GM12891 (cell line): Measurements from ENCODE around the gene UQCR10.

Experiments used
- DNase-seq: peaks from one replicate; pipeline ENCODE4 v3.0.0; 2011; ENCODE audit warnings: low spot score; ENCODE audit not compliant: insufficient read length
- FAIRE-seq: peaks from 2 replicates; lab custom pipeline; 2011; peaks lifted over from hg19 to GRCh38; lab: Jason Lieb, UNC
- PAX5 ChIP-seq: IDR thresholded peaks from 2 replicates; pipeline ENCODE4 v1.6.1; 2011; ENCODE audit warnings: low read length, moderate library complexity, mild to moderate bottlenecking; ENCODE audit not compliant: insufficient read depth, severe bottlenecking
- POLR2A ChIP-seq: IDR thresholded peaks from 2 replicates; pipeline ENCODE4 v1.6.1; 2011; ENCODE audit warnings: low read depth, low read length, control low read depth
- POLR2AphosphoS5 ChIP-seq: IDR thresholded peaks from 2 replicates; pipeline ENCODE4 v1.6.1; 2011; ENCODE audit warnings: low read depth, low read length, control low read depth
- POU2F2 ChIP-seq: IDR thresholded peaks from 2 replicates; pipeline ENCODE4 v1.6.1; 2011; ENCODE audit warnings: low read depth, mild to moderate bottlenecking, control low read depth, low read length, moderate library complexity
- SPI1 ChIP-seq: IDR thresholded peaks from 2 replicates; pipeline ENCODE4 v1.6.1; 2011; ENCODE audit warnings: low read depth, low read length, control low read depth
- TAF1 ChIP-seq: IDR thresholded peaks from 2 replicates; pipeline ENCODE4 v1.6.1; 2011; ENCODE audit warnings: low read depth, low read length, control low read depth

Gene UQCR10

GRCh38 chr22:29773233-29773632, 6.1 kb downstream of the UQCR10 start:
- no peak for FAIRE-seq
- no peak for TF ChIP-seq PAX5
- TF ChIP-seq POLR2A, result no peak
- no peak for TF ChIP-seq POLR2AphosphoS5
- DNase-seq, result no peak

- TF ChIP-seq POLR2AphosphoS5 (no peak), PAX5 (no peak), SPI1 (no peak), POU2F2 (no peak), TAF1 (no peak), POLR2A (no peak)
- no peak for FAIRE-seq
- DNase-seq, result no peak
Observed at GRCh38 chr22:29780220-29780619, 13.1 kb downstream of the UQCR10 start.

GRCh38 chr22:29780748-29781676, 13.8 kb downstream of the UQCR10 start:
- no peak for FAIRE-seq
- TF ChIP-seq SPI1, result no peak
- TF ChIP-seq POU2F2, result no peak
- no peak for TF ChIP-seq TAF1
- TF ChIP-seq PAX5, result no peak
- no peak for TF ChIP-seq POLR2AphosphoS5
- no peak for TF ChIP-seq POLR2A
- no peak for DNase-seq

- DNase-seq (no peak), FAIRE-seq (no peak)
- TF ChIP-seq POLR2A (no peak), SPI1 (no peak), PAX5 (no peak), POLR2AphosphoS5 (no peak)
Observed at GRCh38 chr22:29782061-29782845, 15.1 kb downstream of the UQCR10 start.

- FAIRE-seq (no peak), DNase-seq (no peak)
- no peak for TF ChIP-seq POLR2AphosphoS5
- no peak for TF ChIP-seq POLR2A
- no peak for TF ChIP-seq PAX5
- TF ChIP-seq TAF1, result no peak
- no peak for TF ChIP-seq POU2F2
- no peak for TF ChIP-seq SPI1
Observed at GRCh38 chr22:29784451-29785361, 17.5 kb downstream of the UQCR10 start.

GRCh38 chr22:29786031-29786430, 18.9 kb downstream of the UQCR10 start:
- FAIRE-seq (no peak), DNase-seq (no peak)
- TF ChIP-seq PAX5, result no peak

- no peak for DNase-seq
- no peak for FAIRE-seq
- TF ChIP-seq POLR2A, result no peak
- TF ChIP-seq POLR2AphosphoS5, result no peak; the same call in 1 of the 2 replicates
- no peak for TF ChIP-seq PAX5
- no peak for TF ChIP-seq POU2F2
- no peak for TF ChIP-seq TAF1
- TF ChIP-seq SPI1, result no peak
Observed at GRCh38 chr22:29787371-29787980, 20.3 kb downstream of the UQCR10 start.

GRCh38 chr22:29788339-29789279, 21.4 kb downstream of the UQCR10 start:
- FAIRE-seq (no peak), DNase-seq (no peak)
- no peak for TF ChIP-seq PAX5
- TF ChIP-seq POU2F2, result no peak
- no peak for TF ChIP-seq TAF1
- TF ChIP-seq POLR2A, result no peak
- no peak for TF ChIP-seq SPI1
- no peak for TF ChIP-seq POLR2AphosphoS5
